PC-9 (cell line): Measurements from ENCODE around the gene C7. TPM values are rescaled to one million over a fixed set of nuclear protein-coding genes. Genes with fewer than 3 reads are reported as not detected.
"Not testable (repeated sequence)": the region's sequence is repeated elsewhere in the genome, so short reads cannot be mapped to it uniquely, and the experiment has no call there.

ENCODE experiments used
- BruUV-seq: library from RNA; stranded (reverse); fragments of 400-500 nt; replicated peaks from 2 replicates; lab custom pipeline; 2021; lab: Mats Ljungman, UMichigan
- CTCF ChIA-PET: fragments of 300-600 bp; sonication (Branson Sonifier 250); formaldehyde crosslinking; loops from one replicate; lab custom pipeline; 2022; ENCODE audit warnings: antibody characterized with exemption; lab: Charles Lee
- POLR2A ChIA-PET: fragments of 300-600 bp; sonication (Branson Sonifier 250); formaldehyde crosslinking; loops from one replicate; lab custom pipeline; 2022; ENCODE audit warnings: antibody characterized with exemption; ENCODE audit not compliant: unreplicated experiment; lab: Charles Lee
- DNase-seq, 2 experiments: peaks; one replicate each; pipeline versions ENCODE4 v3.0.0 to v3.0.0-alpha.2; 2015 to 2022; ENCODE audit warnings: mixed read lengths in 1 of 2
- H2AFZ ChIP-seq: fragments of 200-600 bp; sonication (generic); 2 replicates; pipeline ENCODE4 v1.8.1; 2017; ENCODE audit warnings: antibody characterized with exemption
- H3F3A ChIP-seq: fragments of 200-600 bp; sonication (generic); 2 replicates; pipeline ENCODE4 v1.8.1; 2017; ENCODE audit warnings: antibody characterized with exemption, mild to moderate bottlenecking, low read depth; ENCODE audit not compliant: insufficient read depth
- H3K27ac ChIP-seq: fragments of 200-600 bp; sonication (generic); 2 replicates; pipeline ENCODE4 v1.6.1; 2016; ENCODE audit warnings: mixed run types
- H3K27me3 ChIP-seq: fragments of 200-600 bp; sonication (generic); 2 replicates; pipeline ENCODE4 v1.6.1; 2016; ENCODE audit warnings: low read depth, mixed run types; ENCODE audit not compliant: insufficient read depth
- H3K36me3 ChIP-seq: fragments of 200-600 bp; sonication (generic); 2 replicates; pipeline ENCODE4 v1.6.1; 2016; ENCODE audit warnings: low read depth, mixed run types
- H3K4me1 ChIP-seq: fragments of 200-600 bp; sonication (generic); replicated peaks from 2 replicates; pipeline ENCODE4 v1.6.1; 2016; ENCODE audit warnings: mixed run types; ENCODE audit not compliant: insufficient read depth
- H3K4me2 ChIP-seq: fragments of 200-600 bp; sonication (generic); 2 replicates; pipeline ENCODE4 v1.6.1; 2017; ENCODE audit warnings: mixed run types
- H3K4me3 ChIP-seq: fragments of 200-600 bp; sonication (generic); 2 replicates; pipeline ENCODE4 v1.6.1; 2016; ENCODE audit warnings: mixed run types
- H3K79me2 ChIP-seq: fragments of 200-600 bp; sonication (generic); 2 replicates; pipeline ENCODE4 v1.6.1; 2017; ENCODE audit warnings: low read depth, mixed run types
- H3K9me2 ChIP-seq: fragments of 200-600 bp; sonication (generic); 2 replicates; pipeline ENCODE4 v1.8.1; 2017; ENCODE audit warnings: mild to moderate bottlenecking; ENCODE audit not compliant: insufficient read depth
- H3K9me3 ChIP-seq: fragments of 200-600 bp; sonication (generic); 2 replicates; pipeline ENCODE4 v1.8.1; 2016; ENCODE audit warnings: low read depth; ENCODE audit not compliant: insufficient read depth
- H4K20me1 ChIP-seq: fragments of 200-600 bp; sonication (generic); 2 replicates; pipeline ENCODE4 v1.8.1; 2017; ENCODE audit not compliant: insufficient read depth
- EZH2 ChIP-seq: fragments of 200-600 bp; sonication (generic); IDR thresholded peaks from 2 replicates; pipeline ENCODE4 v1.8.0; 2017; ENCODE audit warnings: antibody characterized with exemption, low read depth
- intact Hi-C: fragments of 100-400 bp; cut with micrococcal nuclease; formaldehyde crosslinking; loops from one replicate; pipeline ENCODE4 v1.10.0; 2022; ENCODE audit not compliant: unreplicated experiment
- total RNA-seq: library from RNA; stranded (reverse); gene quantifications from 2 replicates; pipeline ENCODE4 v1.2.3, GENCODE V29; 2021
- TF ChIP-seq, protein P1 (sequence below): fragments of 200-600 bp; sonication (generic); conservative IDR thresholded peaks from 2 replicates; pipeline ENCODE4 v1.6.1; 2017; ENCODE audit warnings: mixed run types, antibody characterized with exemption, mild to moderate bottlenecking, moderate library complexity

Gene C7
- total RNA-seq, 1 experiment from 2014 or later, result not detected

GRCh38 chr5:40866844-40867243 lies 42.5 kb upstream of the C7 start:
- Histone ChIP-seq H4K20me1 (no peaks in the 10 kb centered on the region), H3K36me3 (no peaks in the 10 kb centered on the region), H3K4me2 (no peak overlapping the region), H3K4me3 (no peak overlapping the region), H3K4me1 (0 out of 2 replicates have a peak, but pooled peaks cover 6% of the 10 kb centered on the region), H3K27ac (no peak overlapping the region), H3F3A (no peaks in the 10 kb centered on the region), H3K27me3 (no peaks in the 10 kb centered on the region), H3K9me2 (no peaks in the 10 kb centered on the region), H3K79me2 (no peaks in the 10 kb centered on the region), H3K9me3 (no peaks in the 10 kb centered on the region), H2AFZ (0 out of 2 replicates have a peak overlapping the region, but pooled peaks have one; percentile 24)
- DNase-seq, result no peak
- intact Hi-C loops, result no loop called here
- ChIA-PET CTCF (no interaction called here), POLR2A (interaction anchor here (0.6 kb wide), 1 partner anchor 814 kb away, joined by 4 read pairs; no protein-coding TSS in a partner anchor)
- no peak for TF ChIP-seq EZH2
- TF ChIP-seq, protein P1, sequence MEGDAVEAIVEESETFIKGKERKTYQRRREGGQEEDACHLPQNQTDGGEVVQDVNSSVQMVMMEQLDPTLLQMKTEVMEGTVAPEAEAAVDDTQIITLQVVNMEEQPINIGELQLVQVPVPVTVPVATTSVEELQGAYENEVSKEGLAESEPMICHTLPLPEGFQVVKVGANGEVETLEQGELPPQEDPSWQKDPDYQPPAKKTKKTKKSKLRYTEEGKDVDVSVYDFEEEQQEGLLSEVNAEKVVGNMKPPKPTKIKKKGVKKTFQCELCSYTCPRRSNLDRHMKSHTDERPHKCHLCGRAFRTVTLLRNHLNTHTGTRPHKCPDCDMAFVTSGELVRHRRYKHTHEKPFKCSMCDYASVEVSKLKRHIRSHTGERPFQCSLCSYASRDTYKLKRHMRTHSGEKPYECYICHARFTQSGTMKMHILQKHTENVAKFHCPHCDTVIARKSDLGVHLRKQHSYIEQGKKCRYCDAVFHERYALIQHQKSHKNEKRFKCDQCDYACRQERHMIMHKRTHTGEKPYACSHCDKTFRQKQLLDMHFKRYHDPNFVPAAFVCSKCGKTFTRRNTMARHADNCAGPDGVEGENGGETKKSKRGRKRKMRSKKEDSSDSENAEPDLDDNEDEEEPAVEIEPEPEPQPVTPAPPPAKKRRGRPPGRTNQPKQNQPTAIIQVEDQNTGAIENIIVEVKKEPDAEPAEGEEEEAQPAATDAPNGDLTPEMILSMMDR, result no peak
- BruUV-seq, result no TSS peak

- Histone ChIP-seq H3F3A (no peaks in the 10 kb centered on the region), H3K4me3 (no peak overlapping the region), H3K4me1 (0 out of 2 replicates have a peak, but pooled peaks cover 6% of the 10 kb centered on the region), H3K79me2 (no peaks in the 10 kb centered on the region), H3K9me2 (no peaks in the 10 kb centered on the region), H3K9me3 (no peaks in the 10 kb centered on the region), H3K27ac (no peak overlapping the region), H2AFZ (no peak overlapping the region), H3K4me2 (no peak overlapping the region), H3K27me3 (no peaks in the 10 kb centered on the region), H4K20me1 (no peaks in the 10 kb centered on the region), H3K36me3 (no peaks in the 10 kb centered on the region)
- no TSS peak for BruUV-seq
- ChIA-PET CTCF (interaction anchor here (0.6 kb wide), 1 partner anchor 35 kb away, joined by 3 read pairs; no protein-coding TSS in a partner anchor), POLR2A (no interaction called here)
- intact Hi-C loops, result no loop called here
- peak in 1 of 2 experiments; percentile 22 for DNase-seq
- TF ChIP-seq EZH2, result no peak
- TF ChIP-seq, protein P1, result no peak
Observed at GRCh38 chr5:40869384-40869783, 39.9 kb upstream of the C7 start.

DNA sequence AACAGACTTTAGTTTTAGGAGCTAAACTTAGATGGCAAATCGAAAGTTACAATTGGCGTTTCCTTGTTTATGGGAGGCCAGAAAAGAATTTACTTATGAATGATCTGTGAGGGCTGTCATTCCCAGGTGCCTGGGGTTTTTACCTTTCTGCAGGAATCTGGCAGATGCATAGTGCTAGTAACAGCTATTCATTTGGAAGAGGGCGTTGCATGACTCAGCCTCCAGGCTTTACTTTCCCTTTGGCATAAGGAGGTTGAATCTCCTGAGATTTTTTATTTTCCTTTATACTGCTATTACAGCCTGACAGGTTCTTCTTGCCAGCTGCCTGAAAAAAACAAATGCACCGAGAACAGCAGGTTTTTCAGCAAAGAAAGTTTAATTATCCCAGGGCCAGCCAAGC lies 38.1 kb upstream of the C7 start:
- Histone ChIP-seq H3K9me3 (peaks cover 8% of the 10 kb centered on the region; the same call in 1 of the 2 replicates), H3K79me2 (no peaks in the 10 kb centered on the region), H3K27ac (no peak overlapping the region), H3K27me3 (no peaks in the 10 kb centered on the region), H3F3A (no peaks in the 10 kb centered on the region), H3K4me2 (peak overlapping the region; percentile 35), H3K4me3 (peak overlapping the region; percentile 0; the same call in 1 of the 2 replicates), H3K36me3 (no peaks in the 10 kb centered on the region), H3K4me1 (0 out of 2 replicates have a peak, but pooled peaks cover 6% of the 10 kb centered on the region), H3K9me2 (no peaks in the 10 kb centered on the region), H2AFZ (no peak overlapping the region), H4K20me1 (no peaks in the 10 kb centered on the region)
- TF ChIP-seq EZH2, result no peak
- no TSS peak for BruUV-seq
- DNase-seq, result peak; percentile 52 to 55
- ChIA-PET CTCF (no interaction called here), POLR2A (interaction anchor here (0.6 to 0.8 kb wide), 6 partner anchors 22 to 1032 kb away, joined by 3 to 6 read pairs (median 4); partner anchors contain the start of gene RPL37)
- intact Hi-C loops, result loop anchor here (2.0 to 10.0 kb wide), 2 partner anchors 28 to 486 kb away; no protein-coding TSS in a partner anchor

- H3K36me3 ChIP-seq, POLR2A ChIA-PET, H3K79me2 ChIP-seq, H3K27ac ChIP-seq, H2AFZ ChIP-seq, H3K4me1 ChIP-seq, BruUV-seq, H3F3A ChIP-seq, H3K4me3 ChIP-seq, CTCF ChIA-PET, H3K27me3 ChIP-seq, DNase-seq, H4K20me1 ChIP-seq, H3K9me2 ChIP-seq, H3K4me2 ChIP-seq: not testable (repeated sequence)
- intact Hi-C loops, result loop anchor here (10.0 kb wide), 1 partner anchor 487 kb away; no protein-coding TSS in a partner anchor
- peaks cover 18% of the 10 kb centered on the region for H3K9me3 ChIP-seq
Observed at GRCh38 chr5:40872253-40872652, 37.0 kb upstream of the C7 start.
